Stomach (tissue), 4 donors: ENCODE results near the gene LAMP5.

ENCODE experiments used
- CTCF ChIP-seq, 7 experiments: fragments of 450-650 bp in 4 of 7; fragments of 200-600 bp in 3 of 7; sonication (generic) in 3 of 7; IDR thresholded peaks; one replicate each; pipeline ENCODE4 v1.5.1; 2016 to 2019; ENCODE audit warnings: antibody characterized with exemption in 7 of 7, control low read depth in 2 of 7, mild to moderate bottlenecking in 1 of 7
- EP300 ChIP-seq: sonication (generic); formaldehyde crosslinking; IDR thresholded peaks from one replicate; pipeline ENCODE4 v1.6.1; 2017; ENCODE audit warnings: antibody characterized with exemption
- POLR2A ChIP-seq, 4 donors: fragments of 450-650 bp; IDR thresholded peaks; one replicate each; pipeline ENCODE4 v1.6.1; 2016; ENCODE audit warnings: antibody characterized with exemption in 4 of 4, control low read depth in 2 of 4, mild to moderate bottlenecking in 1 of 4, moderate library complexity in 1 of 4
- POLR2AphosphoS5 ChIP-seq, 3 donors: sonication (generic); formaldehyde crosslinking; IDR thresholded peaks; one replicate each; pipeline ENCODE4 v1.6.1; 2016; ENCODE audit warnings: antibody characterized with exemption in 3 of 3

GRCh38 chr20:9515741-9516233, 1.4 kb downstream of the LAMP5 start:
- no peak for TF ChIP-seq CTCF (IDR thresholded peaks at IDR 0.05)
- no peak for TF ChIP-seq POLR2A (IDR thresholded peaks at IDR 0.05)
- no peak for TF ChIP-seq EP300
- no peak for TF ChIP-seq POLR2AphosphoS5 (IDR thresholded peaks at IDR 0.05)
